ENCODE data around the gene DNER. TPM values are rescaled to one million over a fixed set of nuclear protein-coding genes. Genes with fewer than 3 reads are reported as not detected.
A peak's percentile ranks its signal among the peaks of the same experiment; 100 is the strongest.

Gene DNER
- total RNA-seq, 1 donor from 2014 or later, result 1.2 TPM

- H3K27me3 ChIP-seq (ENCODE audit: low read depth), result no peaks in the 10 kb centered on the region
- DNase-seq (no peak), ATAC-seq (peak; percentile 87)
- H3K27ac ChIP-seq, result peak overlapping the region; percentile 75
- H3K36me3 ChIP-seq, result no peaks in the 10 kb centered on the region
- H3K4me1 ChIP-seq, result peaks cover 40% of the 10 kb centered on the region
- H3K4me3 ChIP-seq, result no peak overlapping the region
- intact Hi-C loops (cut with DNase I), result no loop called here
- H3K9me3 ChIP-seq, result no peaks in the 10 kb centered on the region
- TF ChIP-seq CTCF (IDR thresholded peaks at IDR 0.05), result no peak
Measured at GRCh38 chr2:229408356-229408755, 306.0 kb downstream of the DNER start.

DNA sequence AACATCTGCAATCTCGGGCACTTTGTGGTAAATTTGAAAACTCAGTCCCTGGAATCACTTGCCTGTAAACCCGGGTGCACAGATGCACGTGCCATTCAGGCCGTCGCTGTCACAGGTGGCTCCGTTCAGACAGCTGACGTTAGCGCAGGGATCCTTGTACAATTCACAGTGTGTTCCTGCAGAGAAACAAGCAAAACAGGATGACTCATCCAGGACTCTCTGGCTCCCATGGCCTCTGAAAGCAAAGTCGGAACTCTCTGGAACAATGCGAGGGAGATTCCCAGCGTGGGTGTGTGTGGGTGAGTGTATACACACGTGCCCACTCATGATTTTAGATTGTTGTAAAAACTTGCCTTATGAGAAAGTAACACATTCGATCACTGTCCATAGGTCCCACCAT lies 307.2 kb downstream of the DNER start:
- Histone ChIP-seq H3K27me3 (ENCODE audit: low read depth) (no peaks in the 10 kb centered on the region), H3K4me1 (peaks cover 40% of the 10 kb centered on the region), H3K4me3 (no peak overlapping the region), H3K36me3 (no peaks in the 10 kb centered on the region), H3K27ac (peak overlapping the region; percentile 75), H3K9me3 (no peaks in the 10 kb centered on the region)
- no peak for TF ChIP-seq CTCF (IDR thresholded peaks at IDR 0.05)
- ATAC-seq, result peak; percentile 91 to 92
- intact Hi-C loops (cut with DNase I), result no loop called here
- peak; percentile 58 for DNase-seq

GRCh38 chr2:229405796-229406195 lies 308.6 kb downstream of the DNER start:
- Histone ChIP-seq H3K4me3 (no peak overlapping the region), H3K36me3 (no peaks in the 10 kb centered on the region), H3K27ac (no peak overlapping the region), H3K4me1 (peaks cover 40% of the 10 kb centered on the region), H3K9me3 (no peaks in the 10 kb centered on the region), H3K27me3 (ENCODE audit: low read depth) (no peaks in the 10 kb centered on the region)
- no peak for TF ChIP-seq CTCF (IDR thresholded peaks at IDR 0.05)
- ATAC-seq, result no peak
- intact Hi-C loops (cut with DNase I), result no loop called here
- DNase-seq, result no peak

DNA sequence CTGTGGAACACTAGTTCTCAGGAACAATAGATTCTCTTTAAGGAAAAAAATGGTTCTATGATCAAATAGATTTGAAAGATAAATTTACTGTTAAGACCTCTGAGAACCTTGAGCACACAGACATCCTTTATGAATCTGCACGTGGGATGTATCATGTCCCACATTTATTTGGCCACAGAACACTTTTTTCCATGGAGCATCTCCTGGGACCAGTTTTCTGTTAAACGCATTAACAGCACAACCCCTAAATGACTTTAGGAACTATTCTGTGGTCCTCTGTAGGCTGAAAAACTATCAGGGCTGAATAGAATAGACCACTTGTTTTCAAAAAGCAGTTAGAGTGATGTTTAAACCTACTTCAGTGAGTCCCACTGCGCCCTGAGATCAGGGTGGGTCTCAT lies 311.1 kb downstream of the DNER start:
- no peak for TF ChIP-seq CTCF (IDR thresholded peaks at IDR 0.05)
- H3K9me3 ChIP-seq, result no peaks in the 10 kb centered on the region
- no peak overlapping the region for H3K27ac ChIP-seq
- no peak for DNase-seq
- peaks cover 23% of the 10 kb centered on the region for H3K4me1 ChIP-seq
- H3K4me3 ChIP-seq, result no peak overlapping the region
- intact Hi-C loops (cut with DNase I), result no loop called here
- H3K27me3 ChIP-seq (ENCODE audit: low read depth), result no peaks in the 10 kb centered on the region
- H3K36me3 ChIP-seq, result no peaks in the 10 kb centered on the region
- ATAC-seq, result no peak

- H3K27me3 ChIP-seq (ENCODE audit: low read depth), result no peaks in the 10 kb centered on the region
- intact Hi-C loops (cut with DNase I), result no loop called here
- peaks cover 4% of the 10 kb centered on the region for H3K4me1 ChIP-seq
- no peak overlapping the region for H3K27ac ChIP-seq
- ATAC-seq, result no peak
- H3K9me3 ChIP-seq, result no peaks in the 10 kb centered on the region
- no peak for DNase-seq
- no peak for TF ChIP-seq CTCF (IDR thresholded peaks at IDR 0.05)
- no peak overlapping the region for H3K4me3 ChIP-seq
- no peaks in the 10 kb centered on the region for H3K36me3 ChIP-seq
Measured at GRCh38 chr2:229401171-229401865, 313.0 kb downstream of the DNER start.
